ENCODE results near the gene KCNT2. TPM values are rescaled to one million over a fixed set of nuclear protein-coding genes. Genes with fewer than 3 reads are reported as not detected.

KCNT2 gene
- total and polyA plus RNA-seq, 2 of the 8 experiments (the other 6 are each of a cell fraction or from before 2014, with no cell fraction given): 2.3 to 10.2 TPM

DNA sequence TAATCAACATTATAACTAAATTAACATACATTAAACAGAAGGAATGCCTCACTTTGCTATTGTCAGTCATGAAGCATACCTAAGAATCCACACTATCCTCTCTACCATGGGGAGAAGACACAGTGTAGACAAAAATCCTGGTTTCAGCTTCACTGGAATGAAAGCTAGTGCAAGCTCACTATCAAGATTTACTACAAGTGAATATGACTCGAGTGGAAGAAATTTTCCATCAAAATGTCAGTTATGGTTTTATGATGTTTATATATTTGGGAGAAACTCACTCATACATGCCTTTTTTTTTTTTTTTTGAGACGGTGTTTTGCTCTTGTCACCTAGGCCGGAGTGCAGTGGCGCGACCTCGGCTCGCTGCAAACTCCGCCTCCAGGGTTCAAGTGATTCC, 424.3 kb downstream of the KCNT2 start (continued):
- TF ChIP-seq EGR1 (IDR thresholded peaks at IDR 0.05; ENCODE audit: borderline replicate concordance, low read depth, low read length): no peak
- no peak for TF ChIP-seq GABPA (IDR thresholded peaks at IDR 0.05; ENCODE audit: borderline replicate concordance, insufficient read depth, low read length)
- TF ChIP-seq ZNF274 (IDR thresholded peaks at IDR 0.05; ENCODE audit: borderline replicate concordance, extremely low read depth, low read length): no peak
- TF ChIP-seq, protein P1, sequence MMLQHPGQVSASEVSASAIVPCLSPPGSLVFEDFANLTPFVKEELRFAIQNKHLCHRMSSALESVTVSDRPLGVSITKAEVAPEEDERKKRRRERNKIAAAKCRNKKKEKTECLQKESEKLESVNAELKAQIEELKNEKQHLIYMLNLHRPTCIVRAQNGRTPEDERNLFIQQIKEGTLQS (IDR thresholded peaks at IDR 0.05; ENCODE audit: insufficient read depth, low read depth, low read length): no peak

Data from H1 (cell line).